Medulla oblongata (tissue), 1 donor: ENCODE results near the gene CAPNS2.
"Not testable (repeated sequence)": the region's sequence is repeated elsewhere in the genome, so short reads cannot be mapped to it uniquely, and the experiment has no call there.

Source experiments
- DNase-seq: peaks from one replicate; pipeline ENCODE4 v3.0.0-alpha.2; 2015; ENCODE audit errors: extremely low spot score

CAPNS2 gene

DNA sequence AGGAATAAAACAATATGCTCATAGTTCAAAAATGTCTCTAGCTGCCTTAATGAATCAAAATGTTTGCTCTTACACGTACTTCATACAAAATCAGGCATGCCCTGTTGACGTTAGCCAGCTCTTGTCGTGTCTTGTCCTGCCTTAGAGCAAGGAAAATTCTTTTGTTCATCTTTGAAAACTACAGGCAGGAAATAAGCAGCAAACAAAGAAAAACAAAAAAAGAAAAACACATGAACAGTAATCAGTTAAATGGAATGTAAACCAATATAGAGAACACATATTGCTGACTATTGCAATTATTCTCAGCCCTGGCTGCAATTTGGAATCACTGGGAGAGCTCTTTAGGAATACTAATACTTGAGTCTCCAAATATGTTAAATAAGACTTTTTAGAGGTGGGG lies 1.7 kb downstream of the CAPNS2 start:
- no peak for DNase-seq

DNA sequence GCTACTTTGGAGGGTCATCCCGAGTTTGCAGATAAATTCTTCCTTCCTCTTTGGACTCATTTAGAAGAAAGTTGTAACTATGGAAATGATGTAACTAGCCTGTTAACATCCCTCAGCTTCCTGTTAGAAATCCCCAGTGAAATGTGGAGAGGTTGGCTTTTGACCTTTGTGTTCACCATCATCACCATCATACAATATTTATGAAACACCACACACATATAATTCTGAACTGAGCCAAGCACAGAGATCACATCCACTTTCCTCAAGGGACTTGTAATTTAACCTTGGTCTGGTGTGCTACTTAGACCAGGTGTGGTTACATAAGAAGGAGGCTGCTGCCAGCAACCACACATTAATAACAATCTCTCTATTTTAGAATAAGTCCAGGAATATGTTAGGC lies 2.5 kb downstream of the CAPNS2 start:
- no peak for DNase-seq

DNA sequence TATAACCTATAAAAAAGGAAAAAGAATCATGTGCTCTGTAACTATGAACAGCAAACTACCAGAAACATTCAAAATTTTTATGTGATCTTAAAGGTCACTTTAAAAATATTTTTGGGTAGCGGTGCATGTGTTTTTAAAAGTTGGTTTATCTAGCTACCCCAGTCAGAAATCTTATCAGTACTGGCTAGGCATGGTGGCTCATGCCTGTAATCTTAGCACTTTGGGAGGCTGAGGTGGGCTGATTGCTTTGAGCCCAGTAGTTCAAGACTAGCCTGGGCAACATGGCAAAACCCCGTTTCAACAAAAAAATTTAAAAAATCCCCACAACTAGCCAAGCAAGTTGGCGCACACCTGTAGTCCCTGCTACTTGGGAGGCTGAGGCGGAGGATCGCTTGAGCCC lies 3.7 kb downstream of the CAPNS2 start:
- DNase-seq = no peak

DNA sequence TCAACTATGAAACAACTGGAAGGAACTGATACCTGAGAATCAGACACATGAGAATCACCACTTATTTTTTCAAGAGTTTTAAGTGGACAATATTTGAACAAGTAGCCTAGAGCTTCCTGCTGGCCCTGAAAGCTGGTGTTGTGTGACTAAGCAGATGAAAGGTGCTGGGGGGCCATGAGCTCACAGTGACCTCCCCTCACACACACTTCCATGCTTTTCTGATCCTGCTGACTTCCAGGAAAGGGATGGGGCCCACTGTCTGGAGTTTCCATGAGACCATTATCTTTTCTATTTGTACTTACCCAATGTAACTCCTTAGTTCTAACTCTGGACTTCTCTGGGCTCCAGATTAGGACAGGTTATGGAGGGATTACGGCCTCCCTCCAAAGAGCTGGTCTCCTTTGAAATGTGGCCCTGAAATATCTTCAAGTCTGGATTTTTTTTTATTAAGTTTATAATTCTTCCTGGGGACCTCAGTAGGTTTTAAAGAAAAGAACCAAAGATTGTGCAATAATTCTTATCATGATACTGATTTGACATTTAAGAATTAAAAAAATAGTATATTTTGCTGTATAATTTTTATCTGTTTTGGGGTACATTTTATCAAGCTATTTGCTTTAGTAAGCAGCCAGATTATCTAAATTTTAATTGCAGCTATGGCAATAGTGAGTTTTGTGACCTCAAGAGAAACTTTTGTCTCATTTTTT lies 4.9 kb downstream of the CAPNS2 start:
- DNase-seq = no peak

DNA sequence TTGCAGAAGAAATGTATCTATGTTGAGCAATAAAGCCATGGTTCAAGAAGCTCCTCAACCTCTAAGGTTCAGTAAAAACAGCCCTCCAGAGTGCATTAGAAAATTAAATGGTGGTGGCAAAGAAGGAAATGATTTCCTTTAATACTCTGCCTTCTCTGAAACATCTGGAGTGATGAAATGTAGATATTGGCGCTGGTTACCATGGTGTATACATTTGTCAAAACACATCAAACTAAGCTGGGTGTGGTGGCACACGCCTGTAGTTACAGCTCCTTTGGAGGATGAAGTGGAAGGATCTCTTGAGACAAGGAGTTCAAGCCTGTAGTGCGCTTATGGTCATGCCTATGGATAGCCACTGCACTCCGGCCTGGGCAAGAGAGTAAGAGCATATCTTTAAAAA lies 6.0 kb downstream of the CAPNS2 start:
- DNase-seq = no peak

DNA sequence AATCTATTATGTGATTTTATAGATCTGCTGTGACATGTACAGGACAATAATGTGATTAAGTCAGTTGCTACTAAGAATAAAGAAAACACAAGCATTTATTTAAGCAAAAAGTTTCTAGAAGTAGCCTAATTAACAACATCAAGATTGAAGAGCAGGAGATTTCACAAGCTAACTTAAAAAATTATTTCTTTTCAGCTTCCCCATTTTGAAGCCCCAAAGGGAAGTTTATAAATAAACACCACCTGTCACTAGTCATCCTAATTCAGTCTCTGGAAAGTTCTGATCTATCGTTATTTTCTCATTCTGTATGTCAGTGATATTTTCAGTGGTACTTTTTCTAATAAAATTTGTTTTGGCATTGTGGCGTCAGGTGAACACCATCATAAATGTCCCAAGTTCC lies 8.3 kb downstream of the CAPNS2 start:
- DNase-seq = no peak

DNA sequence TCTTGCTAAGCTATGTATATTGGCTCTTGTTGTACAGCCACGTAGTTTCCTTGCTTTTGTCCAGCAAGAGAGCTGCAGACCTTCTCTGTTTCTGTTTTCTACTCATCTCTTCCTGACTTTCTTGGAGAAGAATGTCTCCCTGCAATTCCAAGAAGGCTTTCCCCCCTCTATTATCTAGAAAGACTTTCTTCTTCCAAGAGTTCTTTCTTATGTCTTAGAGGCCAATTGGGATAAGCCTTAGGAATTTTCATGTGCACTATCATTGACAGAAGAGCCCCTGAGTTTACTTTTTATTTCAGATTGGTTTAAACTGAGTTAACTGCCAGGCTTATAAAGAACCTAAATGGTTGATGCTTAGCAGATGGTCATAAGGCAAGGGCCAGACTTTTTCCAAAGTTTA lies 9.0 kb downstream of the CAPNS2 start:
- no peak for DNase-seq

DNA sequence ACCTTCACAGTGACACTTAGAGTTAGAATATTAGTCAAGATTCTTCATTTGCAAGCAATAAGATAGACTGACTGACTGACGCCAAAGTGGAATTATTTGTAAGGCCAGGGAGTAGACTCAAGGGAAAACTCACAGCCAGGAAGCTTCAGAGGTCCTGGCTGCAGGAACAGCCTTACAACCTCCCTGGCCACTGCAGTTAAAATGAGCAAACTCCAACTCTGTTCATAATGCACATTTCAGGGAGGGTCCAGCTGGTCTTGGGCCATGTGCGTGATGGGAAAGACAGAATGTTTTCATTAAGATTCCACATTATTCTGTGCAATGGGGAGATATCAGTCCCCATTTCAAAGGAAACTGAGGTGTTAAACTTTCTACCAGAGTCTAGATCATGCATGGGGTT lies 9.9 kb downstream of the CAPNS2 start:
- no peak for DNase-seq

DNA sequence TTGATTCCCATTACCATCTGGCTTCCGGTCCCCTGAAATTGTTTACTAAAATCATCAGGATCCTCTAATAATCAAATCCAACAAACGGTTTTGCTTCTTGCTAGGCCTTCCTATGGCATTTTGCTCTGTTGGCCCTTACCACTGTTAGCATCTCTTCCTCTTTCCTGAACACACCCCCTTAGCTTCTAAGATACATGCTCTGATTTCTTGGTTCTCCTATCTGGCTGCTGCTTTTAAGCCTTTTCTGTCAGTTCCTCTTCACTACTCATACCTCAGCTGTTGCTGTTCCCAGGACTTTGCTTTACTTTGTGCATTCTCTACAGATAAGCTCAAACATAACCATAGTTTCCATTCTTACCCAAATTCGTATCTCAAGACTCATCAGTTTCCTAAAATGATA lies 11.4 kb downstream of the CAPNS2 start:
- DNase-seq = peak; percentile 48

DNA sequence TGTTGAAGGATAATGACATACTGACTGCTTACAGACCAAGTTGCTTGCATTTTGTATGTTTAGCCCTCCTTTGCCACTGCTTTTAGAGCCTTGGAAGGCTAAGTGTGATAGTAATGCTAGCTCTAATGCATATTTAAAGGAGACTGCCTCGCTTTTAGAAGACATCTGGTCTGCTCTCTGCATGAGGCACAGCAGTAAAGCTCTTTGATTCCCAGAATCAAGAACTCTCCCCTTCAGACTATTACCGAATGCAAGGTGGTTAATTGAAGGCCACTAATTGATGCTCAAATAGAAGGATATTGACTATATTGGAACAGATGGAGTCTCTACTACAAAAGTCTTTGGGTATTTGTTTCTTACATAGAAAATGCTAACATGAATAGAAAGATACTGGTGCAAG lies 19.1 kb downstream of the CAPNS2 start:
- DNase-seq = no peak

DNA sequence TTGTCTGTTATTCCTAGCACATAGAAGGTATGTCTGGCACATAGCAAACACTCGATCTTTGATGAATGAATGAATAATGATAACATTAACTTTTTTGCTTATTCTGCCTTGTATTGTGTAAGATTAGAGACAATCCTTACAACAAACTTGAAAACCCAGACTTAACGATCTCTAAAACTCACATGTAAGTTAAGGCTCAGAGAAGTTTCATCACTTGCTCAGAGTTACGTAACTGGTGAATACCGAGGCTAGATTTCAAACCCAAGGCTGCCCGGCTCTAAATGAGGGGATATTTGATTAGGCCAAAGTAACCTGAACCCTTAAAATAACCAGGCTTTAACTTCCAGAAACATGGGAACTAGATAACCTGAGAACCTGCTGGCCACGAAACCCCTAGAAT lies 22.3 kb downstream of the CAPNS2 start:
- DNase-seq = no peak

DNA sequence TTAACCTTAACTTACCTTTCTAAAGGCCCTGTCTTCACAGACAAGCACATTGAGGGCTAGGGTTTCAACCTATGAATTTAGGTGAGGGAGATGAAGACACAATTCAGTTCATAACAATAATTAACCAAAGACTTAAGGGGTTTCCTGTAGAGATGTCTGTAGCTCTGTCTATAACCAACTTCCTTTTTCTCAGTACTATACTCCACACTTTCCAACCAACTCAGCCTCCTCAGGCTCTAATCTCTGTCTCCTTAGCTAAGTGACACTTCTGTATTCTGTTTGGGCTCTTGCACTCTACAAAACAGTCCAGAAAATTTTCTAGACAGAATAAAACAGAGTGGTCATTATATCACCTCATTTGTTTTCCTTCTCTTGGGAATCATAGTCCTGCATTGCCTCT lies 25.8 kb downstream of the CAPNS2 start:
- DNase-seq = no peak

DNA sequence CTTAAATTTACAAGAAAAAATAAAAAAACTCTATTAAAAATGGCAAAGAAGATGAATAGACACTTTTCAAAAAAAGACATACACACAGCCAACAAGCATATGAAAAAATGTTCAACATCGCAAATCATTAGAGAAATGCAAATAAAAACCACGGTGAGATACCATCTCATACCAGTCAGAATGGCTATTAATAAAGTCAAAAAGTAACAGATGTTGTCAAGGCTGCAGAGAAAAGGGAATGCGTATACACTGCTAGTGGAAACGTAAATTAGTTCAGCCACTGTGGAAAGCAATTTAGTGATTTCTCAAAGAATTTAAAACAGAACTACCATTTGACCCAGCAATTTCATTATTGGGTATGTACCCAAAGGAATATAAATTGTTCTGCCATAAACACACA lies 31.4 kb downstream of the CAPNS2 start:
- no peak for DNase-seq

DNA sequence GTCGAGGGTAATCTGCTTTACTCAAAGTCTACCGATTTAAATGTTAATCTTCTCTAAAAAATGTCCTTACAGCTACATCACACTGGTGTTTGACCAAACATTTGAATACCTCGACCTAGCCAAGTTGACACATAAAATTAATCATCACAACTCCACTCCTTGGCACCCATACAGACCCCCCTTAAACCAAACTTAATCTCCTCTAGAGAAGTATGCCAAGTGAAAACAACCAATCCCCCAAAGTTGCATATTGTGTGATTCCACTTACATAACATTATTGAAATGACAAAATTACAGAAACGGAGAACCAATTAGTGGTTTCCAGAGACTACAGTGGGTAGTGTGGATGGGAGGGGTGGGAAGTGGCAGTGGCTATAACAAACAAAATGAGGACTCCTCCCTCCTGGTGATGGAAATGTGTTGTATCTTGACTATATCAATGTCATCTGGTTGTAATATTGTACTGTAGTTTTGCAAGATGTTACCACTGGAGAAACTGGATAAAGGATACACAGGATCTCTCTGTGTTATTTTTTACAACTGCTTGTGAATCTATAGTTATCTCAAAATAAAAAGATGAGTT lies 39.4 kb downstream of the CAPNS2 start:
- no peak for DNase-seq

DNA sequence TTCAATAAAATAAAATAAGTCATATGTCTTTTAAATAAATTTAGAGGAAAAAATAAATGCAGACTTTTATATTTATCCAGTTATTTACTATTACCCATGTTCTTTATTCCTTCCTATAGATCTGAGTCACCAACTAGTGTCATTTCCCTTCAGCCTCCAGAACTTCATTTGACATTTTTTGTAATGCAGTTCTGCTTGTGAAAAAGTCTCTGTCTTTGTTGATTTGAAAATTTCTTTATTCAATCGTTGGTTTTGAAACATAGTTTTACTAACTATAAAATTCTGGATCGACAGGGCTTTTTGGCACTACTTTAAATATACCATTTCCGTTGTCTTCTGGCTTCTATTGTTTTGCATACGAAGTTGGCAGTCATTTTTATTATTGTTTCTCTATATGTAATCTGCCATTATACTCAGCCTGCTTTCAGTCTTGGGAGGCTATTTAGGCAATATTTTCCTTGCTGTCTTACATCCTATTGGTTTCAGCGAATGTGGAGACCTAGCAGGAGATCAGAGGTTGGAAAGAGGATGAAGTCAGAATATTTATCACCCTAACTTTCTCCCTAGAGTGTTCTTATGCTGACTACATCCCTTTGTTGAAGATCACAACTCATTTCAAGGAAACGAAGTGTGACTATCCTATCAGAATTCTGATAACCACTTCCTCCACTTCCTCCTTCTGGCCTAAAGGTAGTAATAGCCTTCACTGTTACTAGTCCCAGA lies 47.3 kb downstream of the CAPNS2 start:
- no peak for DNase-seq

DNA sequence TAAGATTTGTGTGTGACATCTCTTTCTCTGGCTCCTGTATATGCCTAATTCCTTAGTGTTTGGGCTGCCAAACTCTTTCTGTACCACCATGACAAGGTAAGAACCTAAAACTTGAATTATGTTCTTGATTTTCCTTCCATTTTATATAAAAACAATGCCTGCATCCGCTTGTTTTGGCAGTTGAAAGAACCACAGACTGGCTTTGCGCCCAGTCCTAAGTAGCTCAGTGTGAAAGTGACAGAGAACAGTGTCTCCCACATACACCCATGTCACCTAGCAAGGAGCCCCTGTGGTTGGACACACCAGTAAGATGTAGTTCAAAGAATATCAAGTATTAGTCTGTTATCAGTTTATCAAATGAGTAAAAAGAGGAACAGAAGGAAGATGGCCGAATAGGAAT lies 48.6 kb downstream of the CAPNS2 start:
- no peak for DNase-seq

DNA sequence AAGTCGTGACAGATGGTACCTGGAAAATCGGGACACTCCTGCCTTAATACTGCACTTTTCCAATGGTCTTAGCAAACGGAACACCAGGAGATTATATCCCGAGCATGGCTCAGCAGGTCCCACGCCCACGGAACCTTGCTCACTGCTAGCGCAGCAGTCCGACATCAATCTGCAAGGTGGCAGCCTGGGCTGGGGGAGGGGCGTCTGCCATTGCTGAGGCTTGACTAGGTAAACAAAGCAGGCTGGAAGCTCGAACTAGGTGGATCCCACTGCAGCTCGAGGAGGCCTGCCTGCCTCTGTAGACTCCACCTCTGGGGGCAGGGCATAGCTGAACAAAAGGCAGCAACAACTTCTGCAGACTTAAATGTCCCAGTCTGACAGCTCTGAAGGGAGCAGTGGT lies 49.2 kb downstream of the CAPNS2 start:
- DNase-seq = not testable (repeated sequence)
